Measurements from ENCODE around the gene NLRC3.
"Not testable (repeated sequence)": the region's sequence is repeated elsewhere in the genome, so short reads cannot be mapped to it uniquely, and the experiment has no call there.

NLRC3 gene

GRCh38 chr16:3577302-3577752, at the start of gene NLRC3:
NLRC3 (minus strand) TSS chr16:3577403; CDS start chr16:3565036, 12,367 bp downstream.
- DNase-seq: no peak

- peak; percentile 40 to 49 for DNase-seq
These were observed 48.9 kb upstream of the NLRC3 start for GRCh38 chr16:3625911-3626732.

- DNase-seq: no peak
These were observed 48.1 kb upstream of the NLRC3 start for GRCh38 chr16:3625331-3625730.

- no peak for DNase-seq
These were observed 46.4 kb upstream of the NLRC3 start for GRCh38 chr16:3623642-3624041.

- DNase-seq: peak; percentile 60 to 74
These were observed 41.6 kb upstream of the NLRC3 start for GRCh38 chr16:3618769-3619141.

- no peak for DNase-seq
These were observed 35.6 kb upstream of the NLRC3 start for GRCh38 chr16:3612510-3613466.

GRCh38 chr16:3611146-3611975, 34.2 kb upstream of the NLRC3 start, which contains the start of gene SLX4:
SLX4 (minus strand) TSS chr16:3611606; CDS start chr16:3608964, 2,642 bp downstream.
- DNase-seq: peak; percentile 87 to 94

GRCh38 chr16:3610698-3611145, 33.5 kb upstream of the NLRC3 start:
- no peak for DNase-seq

GRCh38 chr16:3609895-3610697, 32.9 kb upstream of the NLRC3 start:
- DNase-seq: peak; percentile 36 to 37

- DNase-seq: not testable (repeated sequence)
These were observed 31.8 kb upstream of the NLRC3 start for GRCh38 chr16:3608976-3609375.

GRCh38 chr16:3608069-3608468, 30.9 kb upstream of the NLRC3 start:
- no peak for DNase-seq

GRCh38 chr16:3607634-3608033, 30.4 kb upstream of the NLRC3 start:
- no peak for DNase-seq

- no peak for DNase-seq
These were observed 30.0 kb upstream of the NLRC3 start for GRCh38 chr16:3607161-3607560.

- no peak for DNase-seq
These were observed 29.2 kb upstream of the NLRC3 start for GRCh38 chr16:3606441-3606840.

GRCh38 chr16:3602320-3602653, 25.1 kb upstream of the NLRC3 start:
- DNase-seq: no peak

GRCh38 chr16:3601614-3602319, 24.6 kb upstream of the NLRC3 start:
- no peak for DNase-seq

- no peak for DNase-seq
These were observed 22.7 kb upstream of the NLRC3 start for GRCh38 chr16:3599922-3600321.

- no peak for DNase-seq
These were observed 21.9 kb upstream of the NLRC3 start for GRCh38 chr16:3599121-3599520.

- no peak for DNase-seq
These were observed 21.0 kb upstream of the NLRC3 start for GRCh38 chr16:3598236-3598635.

- no peak for DNase-seq
These were observed 20.5 kb upstream of the NLRC3 start for GRCh38 chr16:3597676-3598075.

- DNase-seq: no peak
These were observed 20.0 kb upstream of the NLRC3 start for GRCh38 chr16:3597226-3597625.

Measured in inflammatory macrophage treated with lipopolysaccharide for 1 hour (primary cell).